ENCODE data around the gene CLINT1. TPM values are rescaled to one million over a fixed set of nuclear protein-coding genes. Genes with fewer than 3 reads are reported as not detected.

Gene CLINT1
- total and polyA plus RNA-seq, 8 donors = 24.7 to 196 (median 78.3) TPM

GRCh38 chr5:157903117-157903450 is 44.1 kb upstream of the CLINT1 start:
- no peaks in the 10 kb centered on the region for H3K27me3 ChIP-seq
- WGBS, 5 donors = 69 to 79% (median 75%) methylated on average over 2 of the region's 2 CpGs
- no peak overlapping the region for H3K4me3 ChIP-seq
- H3K4me1 ChIP-seq = peaks cover 0 to 8% (median 0%) of the 10 kb centered on the region in 4 donors
- no peaks in the 10 kb centered on the region for H3K9me3 ChIP-seq
- no peak for DNase-seq
- no peak overlapping the region for H3K27ac ChIP-seq
- intact Hi-C loops (cut with DNase I; ENCODE audit: low total_unique reads) = no loop called here
- no peak for TF ChIP-seq CTCF (IDR thresholded peaks at IDR 0.05)
- TF ChIP-seq EP300 (IDR thresholded peaks at IDR 0.05) = no peak
- no peak for TF ChIP-seq POLR2AphosphoS5 (IDR thresholded peaks at IDR 0.05)
- no peak for TF ChIP-seq POLR2A (IDR thresholded peaks at IDR 0.05)
- no peaks in the 10 kb centered on the region for H3K36me3 ChIP-seq

GRCh38 chr5:157902449-157903116 is 43.6 kb upstream of the CLINT1 start:
- Histone ChIP-seq H3K27ac (no peak overlapping the region), H3K27me3 (no peaks in the 10 kb centered on the region)
- intact Hi-C loops (cut with DNase I; ENCODE audit: low total_unique reads) = no loop called here

GRCh38 chr5:157900644-157901043 is 41.7 kb upstream of the CLINT1 start:
- WGBS, 5 donors = 67 to 75% (median 74%) methylated on average over 4 of the region's 4 CpGs
- Histone ChIP-seq H3K36me3 (no peaks in the 10 kb centered on the region), H3K27ac (no peak overlapping the region), H3K4me3 (no peak overlapping the region), H3K4me1 (peaks cover 0 to 8% (median 0%) of the 10 kb centered on the region in 4 donors), H3K27me3 (no peaks in the 10 kb centered on the region), H3K9me3 (no peaks in the 10 kb centered on the region)
- intact Hi-C loops (cut with DNase I; ENCODE audit: low total_unique reads) = no loop called here
- no peak for TF ChIP-seq CTCF (IDR thresholded peaks at IDR 0.05)
- no peak for DNase-seq

More at GRCh38 chr5:157902449-157903116, 43.6 kb upstream of the CLINT1 start:
- Histone ChIP-seq H3K9me3 (no peaks in the 10 kb centered on the region), H3K4me1 (peaks cover 0 to 8% (median 0%) of the 10 kb centered on the region in 4 donors), H3K36me3 (no peaks in the 10 kb centered on the region), H3K4me3 (no peak overlapping the region)
- TF ChIP-seq POLR2A (IDR thresholded peaks at IDR 0.05) = no peak
- TF ChIP-seq CTCF (IDR thresholded peaks at IDR 0.05) = no peak
- no peak for TF ChIP-seq POLR2AphosphoS5 (IDR thresholded peaks at IDR 0.05)
- TF ChIP-seq EP300 (IDR thresholded peaks at IDR 0.05) = no peak
- WGBS, 5 donors = 63 to 78% (median 68%) methylated on average over 9 of the region's 9 CpGs
- DNase-seq = no peak

- peaks cover 6 to 24% (median 13%) of the 10 kb centered on the region in 4 donors for H3K4me1 ChIP-seq
- H3K4me3 ChIP-seq = no peak overlapping the region
- no peaks in the 10 kb centered on the region for H3K9me3 ChIP-seq
- intact Hi-C loops (cut with DNase I; ENCODE audit: low total_unique reads) = no loop called here
- no peak for TF ChIP-seq EP300 (IDR thresholded peaks at IDR 0.05)
- TF ChIP-seq CTCF (IDR thresholded peaks at IDR 0.05) = no peak
- TF ChIP-seq POLR2A (IDR thresholded peaks at IDR 0.05) = no peak
- TF ChIP-seq POLR2AphosphoS5 (IDR thresholded peaks at IDR 0.05) = no peak
- no peak for DNase-seq
- no peaks in the 10 kb centered on the region for H3K36me3 ChIP-seq
- WGBS, 5 donors = 89 to 97% (median 96%) methylated on average over 4 of the region's 4 CpGs
- H3K27ac ChIP-seq = no peak overlapping the region
- no peaks in the 10 kb centered on the region for H3K27me3 ChIP-seq
Observed at GRCh38 chr5:157893611-157894010, 34.7 kb upstream of the CLINT1 start.

All from stomach (tissue), 9 donors.